Measurements from ENCODE around the gene DCTN4.
A peak's percentile ranks its signal among the peaks of the same experiment; 100 is the strongest.

Gene DCTN4

GRCh38 chr5:150734579-150735384 lies 24.0 kb downstream of the DCTN4 start:
- POLR2A ChIA-PET, result interaction anchor here (1.1 to 2.1 kb wide), 2 partner anchors 34 to 52 kb away, joined by 3 to 4 read pairs; partner anchors contain the start of gene RBM22
- DNase-seq (ENCODE audit: extremely low spot score), result peak; percentile 44
- TF ChIP-seq CTCF (IDR thresholded peaks at IDR 0.05; ENCODE audit: control extremely low read depth, extremely low read depth, low read depth, missing control alignments), result peak; percentile 13
- CTCF ChIA-PET, result interaction anchor here (0.8 to 2.2 kb wide), 14 partner anchors 13 to 285 kb away, joined by 3 to 10 read pairs (median 4); partner anchors contain the start of genes DCTN4, IRGM, RBM22 and SMIM3

GRCh38 chr5:150731669-150732242 lies 27.1 kb downstream of the DCTN4 start:
- no peak for DNase-seq (ENCODE audit: extremely low spot score)
- ChIA-PET CTCF (interaction anchor here (0.8 to 3.5 kb wide), 6 partner anchors 10 to 172 kb away, joined by 3 to 10 read pairs (median 5); partner anchors contain the start of gene RBM22), POLR2A (no interaction called here)
- no peak for TF ChIP-seq CTCF (IDR thresholded peaks at IDR 0.05; ENCODE audit: control extremely low read depth, extremely low read depth, low read depth, missing control alignments)

- no peak for DNase-seq (ENCODE audit: extremely low spot score)
- no peak for TF ChIP-seq CTCF (IDR thresholded peaks at IDR 0.05; ENCODE audit: control extremely low read depth, extremely low read depth, low read depth, missing control alignments)
- ChIA-PET POLR2A (no interaction called here), CTCF (interaction anchor here (3.5 kb wide), 1 partner anchor 29 kb away, joined by 10 read pairs; the partner anchor contains the start of gene RBM22)
Observed at GRCh38 chr5:150729859-150730258, 29.0 kb downstream of the DCTN4 start.

GRCh38 chr5:150723845-150724244 lies 35.0 kb downstream of the DCTN4 start:
- ChIA-PET CTCF (interaction anchor here (1.2 kb wide), 1 partner anchor 16 kb away, joined by 4 read pairs; no protein-coding TSS in a partner anchor), POLR2A (no interaction called here)
- no peak for TF ChIP-seq CTCF (IDR thresholded peaks at IDR 0.05; ENCODE audit: control extremely low read depth, extremely low read depth, low read depth, missing control alignments)
- no peak for DNase-seq (ENCODE audit: extremely low spot score)

- peak; percentile 14 for TF ChIP-seq CTCF (IDR thresholded peaks at IDR 0.05; ENCODE audit: control extremely low read depth, extremely low read depth, low read depth, missing control alignments)
- POLR2A ChIA-PET, result no interaction called here
- CTCF ChIA-PET, result interaction anchor here (2.0 kb wide), 1 partner anchor 10 kb away, joined by 12 read pairs; the partner anchor contains the start of gene RBM22
- no peak for DNase-seq (ENCODE audit: extremely low spot score)
Observed at GRCh38 chr5:150710165-150710564, 48.7 kb downstream of the DCTN4 start.

- ChIA-PET POLR2A (interaction anchor here (1.6 kb wide), 1 partner anchor 19 kb away, joined by 5 read pairs; no protein-coding TSS in a partner anchor), CTCF (interaction anchor here (1.1 to 1.7 kb wide), 4 partner anchors 13 to 162 kb away, joined by 3 to 5 read pairs (median 4); no protein-coding TSS in a partner anchor)
- DNase-seq (ENCODE audit: extremely low spot score), result no peak
- no peak for TF ChIP-seq CTCF (IDR thresholded peaks at IDR 0.05; ENCODE audit: control extremely low read depth, extremely low read depth, low read depth, missing control alignments)
Observed at GRCh38 chr5:150706776-150707390, 51.9 kb downstream of the DCTN4 start.

Data from GM10248 (cell line).